Measurements from ENCODE around the gene MED16. TPM values are rescaled to one million over a fixed set of nuclear protein-coding genes. Genes with fewer than 3 reads are reported as not detected.
A peak's percentile ranks its signal among the peaks of the same experiment; 100 is the strongest.
"Not testable (repeated sequence)": the region's sequence is repeated elsewhere in the genome, so short reads cannot be mapped to it uniquely, and the experiment has no call there.

The MED16 gene
- total and polyA plus RNA-seq, 2 donors: 21.2 to 59.8 TPM

GRCh38 chr19:861141-861755, 31.7 kb downstream of the MED16 start:
- no peak overlapping the region for H3K27ac ChIP-seq (ENCODE audit: low read depth)
- no peak for DNase-seq (ENCODE audit: extremely low spot score)
- WGBS: 62% methylated on average over 35 of the region's 35 CpGs
- peak overlapping the region; percentile 43 for H3K4me3 ChIP-seq (ENCODE audit: low read depth, low read length)
- H3K36me3 ChIP-seq (ENCODE audit: insufficient read depth): no peaks in the 10 kb centered on the region
- H3K4me1 ChIP-seq (ENCODE audit: insufficient read depth): peaks cover 1% of the 10 kb centered on the region

GRCh38 chr19:858868-859843, 33.8 kb downstream of the MED16 start, which contains the start of gene CFD:
CFD (plus strand) TSS chr19:859664; CDS start chr19:859690, 26 bp downstream.
- Histone ChIP-seq H3K4me1 (ENCODE audit: insufficient read depth) (peaks cover 1% of the 10 kb centered on the region), H3K4me3 (ENCODE audit: low read depth, low read length) (peak within 1 kb of the TSS; percentile 43), H3K27ac (ENCODE audit: low read depth) (peak within 1 kb of the TSS; percentile 93), H3K36me3 (ENCODE audit: insufficient read depth) (no peaks in the 10 kb centered on the region)
- 32% methylated on average over 24 of the region's 24 CpGs for WGBS
- DNase-seq (ENCODE audit: extremely low spot score): no peak

- H3K4me1 ChIP-seq (ENCODE audit: insufficient read depth): peaks cover 1% of the 10 kb centered on the region
- no peak overlapping the region for H3K27ac ChIP-seq (ENCODE audit: low read depth)
- no peak for DNase-seq (ENCODE audit: extremely low spot score)
- H3K4me3 ChIP-seq (ENCODE audit: low read depth, low read length): no peak overlapping the region
- no peaks in the 10 kb centered on the region for H3K36me3 ChIP-seq (ENCODE audit: insufficient read depth)
- 83% methylated on average over 9 of the region's 9 CpGs for WGBS
These were observed 34.7 kb downstream of the MED16 start for GRCh38 chr19:858284-858683.

GRCh38 chr19:855566-856120, 37.3 kb downstream of the MED16 start:
- no peak overlapping the region for H3K4me3 ChIP-seq (ENCODE audit: low read depth, low read length)
- no peak for DNase-seq (ENCODE audit: extremely low spot score)
- no peaks in the 10 kb centered on the region for H3K36me3 ChIP-seq (ENCODE audit: insufficient read depth)
- peaks cover 4% of the 10 kb centered on the region for H3K4me1 ChIP-seq (ENCODE audit: insufficient read depth)
- H3K27ac ChIP-seq (ENCODE audit: low read depth): no peak overlapping the region
- WGBS: 79% methylated on average over 40 of the region's 40 CpGs

- H3K27ac ChIP-seq (ENCODE audit: low read depth): no peak overlapping the region
- H3K4me3 ChIP-seq (ENCODE audit: low read depth, low read length): no peak overlapping the region
- peaks cover 3% of the 10 kb centered on the region for H3K4me1 ChIP-seq (ENCODE audit: insufficient read depth)
- 90% methylated on average over 12 of the region's 12 CpGs for WGBS
- H3K36me3 ChIP-seq (ENCODE audit: insufficient read depth): no peaks in the 10 kb centered on the region
- no peak for DNase-seq (ENCODE audit: extremely low spot score)
These were observed 37.8 kb downstream of the MED16 start for GRCh38 chr19:855142-855541.

- H3K4me3 ChIP-seq (ENCODE audit: low read depth, low read length): no peak overlapping the region
- no peak overlapping the region for H3K27ac ChIP-seq (ENCODE audit: low read depth)
- DNase-seq (ENCODE audit: extremely low spot score): no peak
- WGBS: 79% methylated on average over 6 of the region's 6 CpGs
- H3K36me3 ChIP-seq (ENCODE audit: insufficient read depth): no peaks in the 10 kb centered on the region
- H3K4me1 ChIP-seq (ENCODE audit: insufficient read depth): peaks cover 3% of the 10 kb centered on the region
These were observed 38.4 kb downstream of the MED16 start for GRCh38 chr19:854549-854948.

GRCh38 chr19:853614-854220, 39.3 kb downstream of the MED16 start:
- not testable (repeated sequence) for DNase-seq (ENCODE audit: extremely low spot score); H3K27ac ChIP-seq (ENCODE audit: low read depth); H3K4me3 ChIP-seq (ENCODE audit: low read depth, low read length); H3K36me3 ChIP-seq (ENCODE audit: insufficient read depth); H3K4me1 ChIP-seq (ENCODE audit: insufficient read depth)
- WGBS: 80% methylated on average over 13 of the region's 17 CpGs

- DNase-seq (ENCODE audit: extremely low spot score): no peak
- no peak overlapping the region for H3K4me3 ChIP-seq (ENCODE audit: low read depth, low read length)
- no peaks in the 10 kb centered on the region for H3K36me3 ChIP-seq (ENCODE audit: insufficient read depth)
- no peak overlapping the region for H3K27ac ChIP-seq (ENCODE audit: low read depth)
- WGBS: 25% methylated on average over 67 of the region's 67 CpGs
- peaks cover 3% of the 10 kb centered on the region for H3K4me1 ChIP-seq (ENCODE audit: insufficient read depth)
These were observed 39.9 kb downstream of the MED16 start for GRCh38 chr19:853014-853585.

GRCh38 chr19:852136-853013, 40.6 kb downstream of the MED16 start, which contains the start of gene ELANE:
ELANE (plus strand) TSS chr19:852303; CDS start chr19:852329, 26 bp downstream.
- Histone ChIP-seq H3K27ac (ENCODE audit: low read depth) (peak within 1 kb of the TSS; percentile 83), H3K4me3 (ENCODE audit: low read depth, low read length) (no peak within 1 kb of the TSS), H3K36me3 (ENCODE audit: insufficient read depth) (no peaks in the 10 kb centered on the region), H3K4me1 (ENCODE audit: insufficient read depth) (peaks cover 3% of the 10 kb centered on the region)
- no peak for DNase-seq (ENCODE audit: extremely low spot score)
- WGBS: 71% methylated on average over 55 of the region's 55 CpGs

- Histone ChIP-seq H3K27ac (ENCODE audit: low read depth) (peak overlapping the region; percentile 83), H3K4me3 (ENCODE audit: low read depth, low read length) (no peak overlapping the region), H3K4me1 (ENCODE audit: insufficient read depth) (peaks cover 3% of the 10 kb centered on the region), H3K36me3 (ENCODE audit: insufficient read depth) (no peaks in the 10 kb centered on the region)
- WGBS: 35% methylated on average over 13 of the region's 13 CpGs
- no peak for DNase-seq (ENCODE audit: extremely low spot score)
These were observed 42.0 kb downstream of the MED16 start for GRCh38 chr19:850979-851335.

- DNase-seq (ENCODE audit: extremely low spot score): peak; percentile 52
- no peaks in the 10 kb centered on the region for H3K36me3 ChIP-seq (ENCODE audit: insufficient read depth)
- H3K4me1 ChIP-seq (ENCODE audit: insufficient read depth): peaks cover 3% of the 10 kb centered on the region
- WGBS: 16% methylated on average over 28 of the region's 28 CpGs
- H3K27ac ChIP-seq (ENCODE audit: low read depth): peak overlapping the region; percentile 83
- no peak overlapping the region for H3K4me3 ChIP-seq (ENCODE audit: low read depth, low read length)
These were observed 42.6 kb downstream of the MED16 start for GRCh38 chr19:850221-850978.

GRCh38 chr19:849195-849594, 43.8 kb downstream of the MED16 start:
- H3K36me3 ChIP-seq (ENCODE audit: insufficient read depth); DNase-seq (ENCODE audit: extremely low spot score); H3K4me3 ChIP-seq (ENCODE audit: low read depth, low read length); H3K4me1 ChIP-seq (ENCODE audit: insufficient read depth); H3K27ac ChIP-seq (ENCODE audit: low read depth): not testable (repeated sequence)
- WGBS: 85% methylated on average over 8 of the region's 8 CpGs
